Measurements from ENCODE around the gene P2RY6. TPM values are rescaled to one million over a fixed set of nuclear protein-coding genes. Genes with fewer than 3 reads are reported as not detected.

The P2RY6 gene
- total RNA-seq, 4 donors from 2014 or later, result 0.38 to 2.2 (median 1.4) TPM

GRCh38 chr11:73292525-73292894 lies 20.4 kb downstream of the P2RY6 start:
- TF ChIP-seq CTCF (IDR thresholded peaks at IDR 0.05; ENCODE audit: low read depth), result no peak

- no peak for TF ChIP-seq CTCF (IDR thresholded peaks at IDR 0.05; ENCODE audit: low read depth)
Observed at GRCh38 chr11:73293356-73293936, 21.3 kb downstream of the P2RY6 start.

GRCh38 chr11:73294604-73295003 lies 22.5 kb downstream of the P2RY6 start:
- no peak for TF ChIP-seq CTCF (IDR thresholded peaks at IDR 0.05; ENCODE audit: low read depth)

GRCh38 chr11:73295241-73295995 lies 23.3 kb downstream of the P2RY6 start:
- TF ChIP-seq CTCF (IDR thresholded peaks at IDR 0.05; ENCODE audit: low read depth), result no peak

GRCh38 chr11:73295996-73296318 lies 23.8 kb downstream of the P2RY6 start:
- TF ChIP-seq CTCF (IDR thresholded peaks at IDR 0.05; ENCODE audit: low read depth), result no peak

- TF ChIP-seq CTCF (IDR thresholded peaks at IDR 0.05; ENCODE audit: low read depth), result no peak
Observed at GRCh38 chr11:73296501-73297230, 24.5 kb downstream of the P2RY6 start.

GRCh38 chr11:73297231-73297590 lies 25.1 kb downstream of the P2RY6 start:
- TF ChIP-seq CTCF (IDR thresholded peaks at IDR 0.05; ENCODE audit: low read depth), result no peak

All from subcutaneous adipose tissue (tissue), 4 donors.